Lower leg skin (tissue), 3 donors: Measurements from ENCODE around the gene TMEFF1.

Experiments used
- CTCF ChIP-seq, 3 donors: fragments of 450-650 bp; IDR thresholded peaks; one replicate each; pipeline ENCODE4 v1.5.1; 2016; ENCODE audit warnings: antibody characterized with exemption in 3 of 3, mild to moderate bottlenecking in 3 of 3, moderate library complexity in 2 of 3
- POLR2A ChIP-seq, 2 donors: fragments of 450-650 bp; IDR thresholded peaks; one replicate each; pipeline ENCODE4 v1.6.1; 2016 to 2017; ENCODE audit warnings: antibody characterized with exemption in 2 of 2, mild to moderate bottlenecking in 1 of 2, moderate library complexity in 1 of 2

DNA sequence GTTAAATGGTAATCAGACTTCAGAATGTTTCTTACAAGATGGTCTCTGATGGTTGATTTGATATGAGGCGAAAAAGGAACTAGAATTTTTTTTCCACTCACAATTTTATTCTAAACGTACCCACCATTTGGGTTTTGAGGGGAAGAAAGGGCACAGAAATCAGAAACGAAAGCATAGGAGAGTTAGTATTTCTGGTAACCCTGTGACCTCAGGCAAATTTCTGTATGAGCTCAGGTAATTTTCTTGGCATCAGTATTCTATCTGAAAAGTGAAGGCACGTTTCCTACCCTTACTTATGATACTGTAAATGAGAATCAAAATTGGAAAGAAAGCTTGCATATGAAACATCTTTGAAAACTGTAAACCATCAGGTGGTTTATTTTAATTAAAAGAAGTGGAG, 26.5 kb downstream of the TMEFF1 start:
- TF ChIP-seq POLR2A (IDR thresholded peaks at IDR 0.05) (no peak), CTCF (IDR thresholded peaks at IDR 0.05) (no peak)
